ENCODE measurements around the gene TLK2.

Gene TLK2

GRCh38 chr17:62630365-62631085 is 151.9 kb downstream of the TLK2 start:
- DNase-seq = no peak

GRCh38 chr17:62631086-62631935 is 152.7 kb downstream of the TLK2 start:
- DNase-seq = no peak

- no peak for DNase-seq
Measured at GRCh38 chr17:62631936-62632924, 153.6 kb downstream of the TLK2 start.

GRCh38 chr17:62637809-62638208 is 159.2 kb downstream of the TLK2 start:
- DNase-seq = no peak

GRCh38 chr17:62641153-62641552 is 162.5 kb downstream of the TLK2 start:
- DNase-seq = no peak

GRCh38 chr17:62641951-62642350 is 163.3 kb downstream of the TLK2 start:
- DNase-seq = no peak

- DNase-seq = no peak
Measured at GRCh38 chr17:62643496-62643895, 164.9 kb downstream of the TLK2 start.

- peak; percentile 7 for DNase-seq
Measured at GRCh38 chr17:62644487-62645173, 166.0 kb downstream of the TLK2 start.

GRCh38 chr17:62648251-62648955 is 169.8 kb downstream of the TLK2 start:
- no peak for DNase-seq

- no peak for DNase-seq
Measured at GRCh38 chr17:62648956-62649294, 170.3 kb downstream of the TLK2 start.

- no peak for DNase-seq
Measured at GRCh38 chr17:62649570-62649969, 170.9 kb downstream of the TLK2 start.

- no peak for DNase-seq
Measured at GRCh38 chr17:62650587-62650986, 172.0 kb downstream of the TLK2 start.

- no peak for DNase-seq
Measured at GRCh38 chr17:62652251-62653001, 173.8 kb downstream of the TLK2 start.

- no peak for DNase-seq
Measured at GRCh38 chr17:62653002-62653825, 174.6 kb downstream of the TLK2 start.

GRCh38 chr17:62653826-62654761 is 175.5 kb downstream of the TLK2 start:
- no peak for DNase-seq

- DNase-seq = no peak
Measured at GRCh38 chr17:62655656-62656055, 177.0 kb downstream of the TLK2 start.

GRCh38 chr17:62656446-62656845 is 177.8 kb downstream of the TLK2 start:
- no peak for DNase-seq

GRCh38 chr17:62657145-62657665 is 178.6 kb downstream of the TLK2 start:
- DNase-seq = no peak

GRCh38 chr17:62657690-62658089 is 179.1 kb downstream of the TLK2 start:
- no peak for DNase-seq
